A549 treated with CpdA at 1 μM for 4 hours (cell line): Measurements from ENCODE around the gene NUDT14. TPM values are rescaled to one million over a fixed set of nuclear protein-coding genes. Genes with fewer than 3 reads are reported as not detected.

ENCODE experiments used
- total RNA-seq: library from RNA; stranded (reverse); fragments of 200-300 nt; extraction: Qiagen RNA extraction; gene quantifications from 5 replicates; pipeline ENCODE4 v1.2.3, GENCODE V29; 2022; ENCODE audit warnings: low read depth

NUDT14 gene
- 20.5 to 44.8 TPM (median 40.8 TPM) in 5 replicates for total RNA-seq

GRCh38 chr14:105180592-105181548 is at the start of gene NUDT14:
NUDT14 (minus strand) TSS chr14:105181312; CDS start chr14:105181209, 103 bp downstream.

GRCh38 chr14:105168496-105168978 is 12.6 kb downstream of the NUDT14 start, which contains the start of gene JAG2:
JAG2 (minus strand) TSS chr14:105168776; CDS start chr14:105168420, 356 bp downstream.

Other genes with a start within 250 kb of the NUDT14 start
- gene AHNAK2, start 202.9 kb downstream of the NUDT14 start, total RNA-seq: 178 to 245 TPM (median 196 TPM) in 5 replicates
- 13.6 to 17.5 TPM (median 15.7 TPM) in 5 replicates for gene CLBA1, start 195.5 kb downstream of the NUDT14 start, total RNA-seq
- gene CDCA4, start 160.2 kb downstream of the NUDT14 start, total RNA-seq: 47.1 to 53.6 TPM (median 49.1 TPM) in 5 replicates
- 0.34 to 0.81 TPM (median 0.51 TPM) in 5 replicates for gene GPR132, start 115.9 kb downstream of the NUDT14 start, total RNA-seq
- 16.8 to 25.0 TPM (median 21.5 TPM) in 5 replicates for gene JAG2, start 12.5 kb downstream of the NUDT14 start, total RNA-seq
- 28.9 to 42.9 TPM (median 40.2 TPM) in 5 replicates for gene BTBD6, start 67.2 kb upstream of the NUDT14 start, total RNA-seq
- gene BRF1, start 119.7 kb upstream of the NUDT14 start, total RNA-seq: 22.2 to 28.9 TPM (median 27.6 TPM) in 5 replicates
- gene PACS2, start 133.4 kb upstream of the NUDT14 start, total RNA-seq: 20.3 to 30.9 TPM (median 24.2 TPM) in 5 replicates
- gene TEX22, start 217.2 kb upstream of the NUDT14 start, total RNA-seq: 0.08 to 0.28 TPM (median 0.22 TPM) in 4 of 5 replicates, not detected in the other
- gene MTA1, start 238.5 kb upstream of the NUDT14 start, total RNA-seq: 57.8 to 88.0 TPM (median 75.8 TPM) in 5 replicates